ENCODE data around the gene DECR2. TPM values are rescaled to one million over a fixed set of nuclear protein-coding genes. Genes with fewer than 3 reads are reported as not detected.

DECR2 gene
- total and polyA plus RNA-seq, 2 of the 13 experiments (the other 11 are each of a cell fraction or from before 2014, with no cell fraction given): 36.3 to 44.6 TPM

DNA sequence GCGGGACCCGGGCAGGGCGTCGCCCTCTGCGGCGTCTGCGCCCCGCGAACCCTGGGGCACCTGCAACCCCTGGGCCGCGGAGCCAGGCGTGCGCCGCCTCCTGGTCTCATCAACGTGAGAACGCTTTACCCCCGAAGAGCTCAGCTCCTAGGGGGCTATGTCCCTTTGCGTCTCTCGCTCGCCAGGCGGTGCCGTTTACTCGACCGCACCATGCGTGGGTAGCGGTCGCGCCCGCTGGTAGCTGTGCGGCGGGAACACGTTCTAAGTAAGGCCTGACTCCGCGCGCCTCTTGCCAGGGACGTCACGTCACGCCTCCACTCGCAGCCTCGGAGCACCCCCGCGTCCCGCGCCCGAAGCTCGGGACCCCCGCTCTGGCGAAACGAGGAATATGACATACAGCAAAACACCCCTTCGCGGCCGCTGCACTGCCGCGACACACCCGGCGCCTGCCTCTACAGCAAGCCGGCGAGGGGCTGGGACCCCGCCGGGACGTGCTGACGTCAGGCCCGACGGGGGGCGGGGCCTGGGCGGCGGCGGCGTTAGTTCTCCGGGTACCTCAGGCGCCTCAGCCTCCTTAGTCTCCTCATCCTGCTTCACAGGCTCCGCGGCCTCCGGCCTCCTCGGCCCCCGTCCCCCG lies 23.5 kb downstream of the DECR2 start, which contains the start of gene RAB11FIP3 (continued):
- TF ChIP-seq, protein P1, sequence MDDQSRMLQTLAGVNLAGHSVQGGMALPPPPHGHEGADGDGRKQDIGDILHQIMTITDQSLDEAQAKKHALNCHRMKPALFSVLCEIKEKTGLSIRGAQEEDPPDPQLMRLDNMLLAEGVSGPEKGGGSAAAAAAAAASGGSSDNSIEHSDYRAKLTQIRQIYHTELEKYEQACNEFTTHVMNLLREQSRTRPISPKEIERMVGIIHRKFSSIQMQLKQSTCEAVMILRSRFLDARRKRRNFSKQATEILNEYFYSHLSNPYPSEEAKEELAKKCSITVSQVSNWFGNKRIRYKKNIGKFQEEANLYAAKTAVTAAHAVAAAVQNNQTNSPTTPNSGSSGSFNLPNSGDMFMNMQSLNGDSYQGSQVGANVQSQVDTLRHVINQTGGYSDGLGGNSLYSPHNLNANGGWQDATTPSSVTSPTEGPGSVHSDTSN (CRISPR knock-in tag; IDR thresholded peaks at IDR 0.05; ENCODE audit: borderline replicate concordance): 0 out of 2 replicates have a peak, but pooled peaks have one; percentile 63
- TF ChIP-seq, protein P2, sequence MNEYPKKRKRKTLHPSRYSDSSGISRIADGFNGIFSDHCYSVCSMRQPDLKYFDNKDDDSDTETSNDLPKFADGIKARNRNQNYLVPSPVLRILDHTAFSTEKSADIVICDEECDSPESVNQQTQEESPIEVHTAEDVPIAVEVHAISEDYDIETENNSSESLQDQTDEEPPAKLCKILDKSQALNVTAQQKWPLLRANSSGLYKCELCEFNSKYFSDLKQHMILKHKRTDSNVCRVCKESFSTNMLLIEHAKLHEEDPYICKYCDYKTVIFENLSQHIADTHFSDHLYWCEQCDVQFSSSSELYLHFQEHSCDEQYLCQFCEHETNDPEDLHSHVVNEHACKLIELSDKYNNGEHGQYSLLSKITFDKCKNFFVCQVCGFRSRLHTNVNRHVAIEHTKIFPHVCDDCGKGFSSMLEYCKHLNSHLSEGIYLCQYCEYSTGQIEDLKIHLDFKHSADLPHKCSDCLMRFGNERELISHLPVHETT (CRISPR knock-in tag; conservative IDR thresholded peaks at IDR 0.05): peak; percentile 34; the same call in 1 of the 2 replicates
- TF ChIP-seq, protein P3, sequence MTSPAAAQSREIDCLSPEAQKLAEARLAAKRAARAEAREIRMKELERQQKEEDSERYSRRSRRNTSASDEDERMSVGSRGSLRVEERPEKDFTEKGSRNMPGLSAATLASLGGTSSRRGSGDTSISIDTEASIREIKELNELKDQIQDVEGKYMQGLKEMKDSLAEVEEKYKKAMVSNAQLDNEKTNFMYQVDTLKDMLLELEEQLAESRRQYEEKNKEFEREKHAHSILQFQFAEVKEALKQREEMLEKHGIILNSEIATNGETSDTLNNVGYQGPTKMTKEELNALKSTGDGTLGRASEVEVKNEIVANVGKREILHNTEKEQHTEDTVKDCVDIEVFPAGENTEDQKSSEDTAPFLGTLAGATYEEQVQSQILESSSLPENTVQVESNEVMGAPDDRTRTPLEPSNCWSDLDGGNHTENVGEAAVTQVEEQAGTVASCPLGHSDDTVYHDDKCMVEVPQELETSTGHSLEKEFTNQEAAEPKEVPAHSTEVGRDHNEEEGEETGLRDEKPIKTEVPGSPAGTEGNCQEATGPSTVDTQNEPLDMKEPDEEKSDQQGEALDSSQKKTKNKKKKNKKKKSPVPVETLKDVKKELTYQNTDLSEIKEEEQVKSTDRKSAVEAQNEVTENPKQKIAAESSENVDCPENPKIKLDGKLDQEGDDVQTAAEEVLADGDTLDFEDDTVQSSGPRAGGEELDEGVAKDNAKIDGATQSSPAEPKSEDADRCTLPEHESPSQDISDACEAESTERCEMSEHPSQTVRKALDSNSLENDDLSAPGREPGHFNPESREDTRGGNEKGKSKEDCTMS (CRISPR knock-in tag; conservative IDR thresholded peaks at IDR 0.05): no peak
- TF ChIP-seq, protein P4, sequence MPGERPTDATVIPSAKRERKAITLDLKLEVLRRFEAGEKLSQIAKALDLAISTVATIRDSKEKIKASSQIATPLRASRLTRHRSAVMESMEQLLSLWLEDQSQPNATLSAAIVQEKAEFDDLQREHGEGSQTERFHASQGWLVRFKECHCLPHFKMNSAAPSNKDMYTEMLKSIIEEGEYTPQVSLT (CRISPR knock-in tag; IDR thresholded peaks at IDR 0.05; ENCODE audit: borderline replicate concordance, low read depth): no peak; the same call in 1 of the 2 replicates
- TF ChIP-seq SMARCE1 (IDR thresholded peaks at IDR 0.05; ENCODE audit: borderline replicate concordance) (no peak), POLR2AphosphoS5 (IDR thresholded peaks at IDR 0.05; ENCODE audit: low read depth, low read length) (peak; percentile 68), TBX2 (CRISPR knock-in tag; IDR thresholded peaks at IDR 0.05; ENCODE audit: borderline replicate concordance) (no peak; the same call in 1 of the 2 replicates), TMF1 (CRISPR knock-in tag; IDR thresholded peaks at IDR 0.05; ENCODE audit: low read depth) (peak; percentile 53; the same call in 1 of the 2 replicates), ZNF572 (CRISPR knock-in tag; IDR thresholded peaks at IDR 0.05) (0 out of 2 replicates have a peak, but pooled peaks have one; percentile 36), ZNF788 (CRISPR knock-in tag; IDR thresholded peaks at IDR 0.05; ENCODE audit: borderline replicate concordance) (peak; percentile 60; the same call in 1 of the 2 replicates), PAWR (CRISPR knock-in tag; IDR thresholded peaks at IDR 0.05; ENCODE audit: borderline replicate concordance) (no peak), ZNF331 (CRISPR knock-in tag; IDR thresholded peaks at IDR 0.05) (no peak; the same call in 1 of the 2 replicates), SNAI1 (CRISPR knock-in tag; IDR thresholded peaks at IDR 0.05; ENCODE audit: borderline replicate concordance) (peak; percentile 83; the same call in 1 of the 2 replicates), MTF2 (CRISPR knock-in tag; IDR thresholded peaks at IDR 0.05; ENCODE audit: borderline replicate concordance) (peak; percentile 79; the same call in 1 of the 2 replicates), GABPB1 (CRISPR knock-in tag; IDR thresholded peaks at IDR 0.05) (peak; percentile 71)
- TF ChIP-seq, protein P5, sequence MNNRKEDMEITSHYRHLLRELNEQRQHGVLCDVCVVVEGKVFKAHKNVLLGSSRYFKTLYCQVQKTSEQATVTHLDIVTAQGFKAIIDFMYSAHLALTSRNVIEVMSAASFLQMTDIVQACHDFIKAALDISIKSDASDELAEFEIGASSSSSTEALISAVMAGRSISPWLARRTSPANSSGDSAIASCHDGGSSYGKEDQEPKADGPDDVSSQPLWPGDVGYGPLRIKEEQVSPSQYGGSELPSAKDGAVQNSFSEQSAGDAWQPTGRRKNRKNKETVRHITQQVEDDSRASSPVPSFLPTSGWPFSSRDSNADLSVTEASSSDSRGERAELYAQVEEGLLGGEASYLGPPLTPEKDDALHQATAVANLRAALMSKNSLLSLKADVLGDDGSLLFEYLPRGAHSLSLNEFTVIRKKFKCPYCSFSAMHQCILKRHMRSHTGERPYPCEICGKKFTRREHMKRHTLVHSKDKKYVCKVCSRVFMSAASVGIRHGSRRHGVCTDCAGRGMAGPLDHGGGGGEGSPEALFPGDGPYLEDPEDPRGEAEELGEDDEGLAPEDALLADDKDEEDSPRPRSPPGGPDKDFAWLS (CRISPR knock-in tag; IDR thresholded peaks at IDR 0.05; ENCODE audit: borderline replicate concordance): no peak
- TF ChIP-seq, protein P6, sequence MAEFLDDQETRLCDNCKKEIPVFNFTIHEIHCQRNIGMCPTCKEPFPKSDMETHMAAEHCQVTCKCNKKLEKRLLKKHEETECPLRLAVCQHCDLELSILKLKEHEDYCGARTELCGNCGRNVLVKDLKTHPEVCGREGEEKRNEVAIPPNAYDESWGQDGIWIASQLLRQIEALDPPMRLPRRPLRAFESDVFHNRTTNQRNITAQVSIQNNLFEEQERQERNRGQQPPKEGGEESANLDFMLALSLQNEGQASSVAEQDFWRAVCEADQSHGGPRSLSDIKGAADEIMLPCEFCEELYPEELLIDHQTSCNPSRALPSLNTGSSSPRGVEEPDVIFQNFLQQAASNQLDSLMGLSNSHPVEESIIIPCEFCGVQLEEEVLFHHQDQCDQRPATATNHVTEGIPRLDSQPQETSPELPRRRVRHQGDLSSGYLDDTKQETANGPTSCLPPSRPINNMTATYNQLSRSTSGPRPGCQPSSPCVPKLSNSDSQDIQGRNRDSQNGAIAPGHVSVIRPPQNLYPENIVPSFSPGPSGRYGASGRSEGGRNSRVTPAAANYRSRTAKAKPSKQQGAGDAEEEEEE (CRISPR knock-in tag; IDR thresholded peaks at IDR 0.05; ENCODE audit: borderline replicate concordance): no peak
- TF ChIP-seq, protein P7, sequence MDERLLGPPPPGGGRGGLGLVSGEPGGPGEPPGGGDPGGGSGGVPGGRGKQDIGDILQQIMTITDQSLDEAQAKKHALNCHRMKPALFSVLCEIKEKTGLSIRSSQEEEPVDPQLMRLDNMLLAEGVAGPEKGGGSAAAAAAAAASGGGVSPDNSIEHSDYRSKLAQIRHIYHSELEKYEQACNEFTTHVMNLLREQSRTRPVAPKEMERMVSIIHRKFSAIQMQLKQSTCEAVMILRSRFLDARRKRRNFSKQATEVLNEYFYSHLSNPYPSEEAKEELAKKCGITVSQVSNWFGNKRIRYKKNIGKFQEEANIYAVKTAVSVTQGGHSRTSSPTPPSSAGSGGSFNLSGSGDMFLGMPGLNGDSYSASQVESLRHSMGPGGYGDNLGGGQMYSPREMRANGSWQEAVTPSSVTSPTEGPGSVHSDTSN (CRISPR knock-in tag; IDR thresholded peaks at IDR 0.05): no peak

All from HepG2 (cell line).